Testis (tissue), 2 donors: ENCODE results near the gene SLC7A14.

Source experiments
- CTCF ChIP-seq, 3 experiments: fragments of 450-650 bp in 2 of 3; fragments of 200-600 bp in 1 of 3; sonication (generic) in 1 of 3; IDR thresholded peaks; one replicate each; pipeline ENCODE4 v1.5.1; 2016 to 2019; ENCODE audit warnings: antibody characterized with exemption in 3 of 3, mild to moderate bottlenecking in 2 of 3, moderate library complexity in 1 of 3
- POLR2A ChIP-seq: fragments of 450-650 bp; IDR thresholded peaks from one replicate; pipeline ENCODE4 v1.6.1; 2017; ENCODE audit warnings: antibody characterized with exemption, mild to moderate bottlenecking, moderate library complexity

DNA sequence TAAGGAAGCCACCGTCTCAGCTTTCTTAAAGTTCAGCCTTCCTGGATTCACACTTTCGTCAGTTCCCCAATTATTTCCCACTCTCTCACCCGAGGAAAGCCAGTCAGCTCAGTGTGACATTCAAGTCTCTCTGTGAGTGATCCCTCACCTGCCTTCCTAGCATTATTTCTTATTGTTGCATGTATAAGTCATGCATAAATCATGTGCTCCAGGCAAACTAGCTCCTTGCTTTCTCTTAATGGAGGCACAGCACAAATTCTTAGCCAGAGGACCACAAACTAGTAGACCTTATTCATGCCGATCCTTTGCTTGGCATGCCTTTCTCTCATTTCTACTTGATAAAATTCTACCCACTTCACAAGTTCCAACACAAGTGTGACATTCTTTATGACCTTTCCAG lies 122.9 kb downstream of the SLC7A14 start:
- no peak for TF ChIP-seq CTCF (IDR thresholded peaks at IDR 0.05)
- no peak for TF ChIP-seq POLR2A
